GM10847 (cell line): ENCODE data around the gene KCNIP3.

Experiments used
- POLR2A ChIP-seq: IDR thresholded peaks from 2 replicates; pipeline ENCODE4 v1.6.1; 2011; ENCODE audit not compliant: insufficient read length; ENCODE audit errors: extremely low read depth

Gene KCNIP3

GRCh38 chr2:95272299-95272751 is 24.8 kb upstream of the KCNIP3 start:
- TF ChIP-seq POLR2A, result no peak

- TF ChIP-seq POLR2A, result no peak
Observed at GRCh38 chr2:95272781-95273180, 24.4 kb upstream of the KCNIP3 start.

GRCh38 chr2:95273566-95274290 is 23.4 kb upstream of the KCNIP3 start:
- TF ChIP-seq POLR2A, result no peak

- TF ChIP-seq POLR2A, result no peak
Observed at GRCh38 chr2:95274291-95275150, 22.6 kb upstream of the KCNIP3 start, which contains the start of gene PROM2. Gene PROM2 (plus strand): TSS chr2:95274449. CDS start chr2:95274586, 137 bp downstream.

GRCh38 chr2:95275151-95275515 is 22.0 kb upstream of the KCNIP3 start:
- no peak for TF ChIP-seq POLR2A

- TF ChIP-seq POLR2A, result no peak
Observed at GRCh38 chr2:95275601-95276243, 21.4 kb upstream of the KCNIP3 start.

- no peak for TF ChIP-seq POLR2A
Observed at GRCh38 chr2:95276244-95276887, 20.8 kb upstream of the KCNIP3 start.

GRCh38 chr2:95276888-95277245 is 20.3 kb upstream of the KCNIP3 start:
- no peak for TF ChIP-seq POLR2A

GRCh38 chr2:95277246-95277906 is 19.8 kb upstream of the KCNIP3 start:
- TF ChIP-seq POLR2A, result no peak

- TF ChIP-seq POLR2A, result no peak
Observed at GRCh38 chr2:95278051-95278471, 19.1 kb upstream of the KCNIP3 start.

GRCh38 chr2:95278637-95279225 is 18.4 kb upstream of the KCNIP3 start:
- no peak for TF ChIP-seq POLR2A

GRCh38 chr2:95279435-95280035 is 17.6 kb upstream of the KCNIP3 start:
- no peak for TF ChIP-seq POLR2A

GRCh38 chr2:95281071-95281470 is 16.1 kb upstream of the KCNIP3 start:
- no peak for TF ChIP-seq POLR2A

- TF ChIP-seq POLR2A, result no peak
Observed at GRCh38 chr2:95281786-95282185, 15.4 kb upstream of the KCNIP3 start.

GRCh38 chr2:95282458-95282857 is 14.7 kb upstream of the KCNIP3 start:
- no peak for TF ChIP-seq POLR2A

GRCh38 chr2:95283562-95283961 is 13.6 kb upstream of the KCNIP3 start:
- no peak for TF ChIP-seq POLR2A
